GM12878 (cell line): ENCODE data around the gene CYB5B. TPM values are rescaled to one million over a fixed set of nuclear protein-coding genes. Genes with fewer than 3 reads are reported as not detected.

ENCODE experiments used
- ATAC-seq: fragments of 200-7000 bp; cut with Tn5 transposase; 3 replicates; pipeline ENCODE4 v1.9.1; 2020; ENCODE audit warnings: mild to moderate bottlenecking, moderate library complexity
- BruUV-seq: library from RNA; stranded (reverse); fragments of 400-500 nt; replicated peaks from 2 replicates; lab custom pipeline; 2021; lab: Mats Ljungman, UMichigan
- CTCF ChIA-PET: fragments of 300-600 bp; sonication (Branson Sonifier 250); formaldehyde crosslinking; extraction: SDS; loops from one replicate; lab custom pipeline; 2021; ENCODE audit warnings: inconsistent platforms; lab: Yijun Ruan, JAX
- POLR2A ChIA-PET: fragments of 350-600 bp; formaldehyde crosslinking; extraction: SDS; loops from one replicate; lab custom pipeline; 2021; ENCODE audit warnings: inconsistent platforms; lab: Charles Lee
- RAD21 ChIA-PET: fragments of 300-600 bp; sonication (Branson Sonifier 250); formaldehyde crosslinking; loops from one replicate; lab custom pipeline; 2023; ENCODE audit warnings: antibody characterized with exemption; ENCODE audit not compliant: unreplicated experiment; lab: Charles Lee
- SMC1A ChIA-PET: fragments of 300-600 bp; sonication (Branson Sonifier 250); formaldehyde crosslinking; loops from one replicate; lab custom pipeline; 2023; ENCODE audit not compliant: unreplicated experiment, uncharacterized antibody; lab: Charles Lee
- DNase-seq: peaks from one replicate; pipeline ENCODE4 v3.0.0-alpha.2; 2011; ENCODE audit warnings: low read depth, low spot score
- FAIRE-seq: peaks from 3 replicates; lab custom pipeline; 2011; peaks lifted over from hg19 to GRCh38; lab: Jason Lieb, UNC
- H2AFZ ChIP-seq: 2 replicates; pipeline ENCODE4 v1.6.0; 2011; ENCODE audit warnings: low read depth, low read length, control low read depth; ENCODE audit not compliant: control insufficient read depth
- H3K27ac ChIP-seq: 2 replicates; pipeline ENCODE4 v1.5.1; 2011; ENCODE audit warnings: control low read depth; ENCODE audit not compliant: control insufficient read depth, insufficient read depth
- H3K27me3 ChIP-seq, 2 experiments: replicated peaks in 1 of 2; 2 replicates each; pipeline versions ENCODE4 v1.6.0 to v1.6.1; 2011; ENCODE audit warnings: low read length in 1 of 2; ENCODE audit not compliant: control insufficient read depth in 2 of 2, insufficient read depth in 2 of 2
- H3K36me3 ChIP-seq, 2 experiments: 2 replicates each; pipeline ENCODE4 v1.5.1; 2011; ENCODE audit warnings: low read length in 1 of 2; ENCODE audit not compliant: control insufficient read depth in 2 of 2, insufficient read depth in 2 of 2
- H3K4me1 ChIP-seq: 2 replicates; pipeline ENCODE4 v1.6.1; 2011; ENCODE audit warnings: mild to moderate bottlenecking, low read length, moderate library complexity, mixed read lengths; ENCODE audit not compliant: control insufficient read depth, insufficient read depth
- H3K4me2 ChIP-seq: 2 replicates; pipeline ENCODE4 v1.6.0; 2011; ENCODE audit warnings: control low read depth; ENCODE audit not compliant: control insufficient read depth, insufficient read depth
- H3K4me3 ChIP-seq: fragments of 200-600 bp; sonication (generic); 2 replicates; pipeline ENCODE4 v1.5.1; 2016
- H3K79me2 ChIP-seq: 2 replicates; pipeline ENCODE4 v1.6.0; 2011; ENCODE audit warnings: low read length; ENCODE audit not compliant: control insufficient read depth, insufficient read depth
- H3K9ac ChIP-seq: 2 replicates; pipeline ENCODE4 v1.8.0; 2011; ENCODE audit warnings: low read length, control low read depth, mixed read lengths; ENCODE audit not compliant: control insufficient read depth, insufficient read depth
- H3K9me3 ChIP-seq: replicated peaks from 3 replicates; pipeline ENCODE4 v1.5.1; 2011; ENCODE audit warnings: mild to moderate bottlenecking, low read length; ENCODE audit not compliant: control insufficient read depth, insufficient read depth
- H4K20me1 ChIP-seq: 2 replicates; pipeline ENCODE4 v1.6.0; 2011; ENCODE audit not compliant: control insufficient read depth, insufficient read depth
- ATF2 ChIP-seq: IDR thresholded peaks from 2 replicates; pipeline ENCODE4 v1.6.1; 2012; ENCODE audit warnings: low read length, inconsistent platforms
- FOXK2 ChIP-seq: fragments of 450-650 bp; IDR thresholded peaks from 2 replicates; pipeline ENCODE4 v1.6.1; 2017; ENCODE audit warnings: mild to moderate bottlenecking, moderate library complexity
- RBBP5 ChIP-seq: fragments of 200-600 bp; sonication (generic); conservative IDR thresholded peaks from 2 replicates; pipeline ENCODE4 v1.6.1; 2016
- RCOR1 ChIP-seq: conservative IDR thresholded peaks from 2 replicates; pipeline ENCODE4 v1.6.1; 2012; ENCODE audit warnings: low read depth, low read length, improper control_type of control experiment
- RUNX3 ChIP-seq: IDR thresholded peaks from 2 replicates; pipeline ENCODE4 v1.6.1; 2012; ENCODE audit warnings: low read length, inconsistent platforms
- SMC3 ChIP-seq: IDR thresholded peaks from 2 replicates; pipeline ENCODE4 v1.6.1; 2011; ENCODE audit warnings: low read length, improper control_type of control experiment, borderline replicate concordance
- WGBS: methylation state at CpG from one replicate; pipeline ENCODE4 v1.1.6; 2016; ENCODE audit warnings: low lambda C conversion rate; ENCODE audit not compliant: insufficient replicate concordance, insufficient coverage; ENCODE audit errors: missing lambda C conversion rate; 5-methylcytosine and 5-hydroxymethylcytosine counted together
- in situ Hi-C: fragments of 300-500 bp; cut with MboI; formaldehyde crosslinking; loops from 9 replicates; pipeline ENCODE4 v1.14.3; 2018; ENCODE audit warnings: mixed read lengths
- intact Hi-C: fragments of 100-400 bp; cut with micrococcal nuclease; formaldehyde crosslinking; loops from one replicate; pipeline ENCODE4 v1.14.2; 2022; ENCODE audit not compliant: unreplicated experiment
- polyA plus RNA-seq, 11 experiments: library from polyadenylated mRNA; depleted of rRNA in 4 of 11; unstranded in 6 of 11; stranded (reverse) in 5 of 11; fragments of >200 nt; fragmentation: Nextera tagmentation in 4 of 11; fragmentation: Illumina TruSeq in 1 of 11; extraction: Ambion mirVana in 4 of 11; extraction: Trizol in 1 of 11; gene quantifications; 1 replicate in 1 of 11; 2 replicates in 10 of 11; pipeline versions ENCODE4 v1.2.1 to v1.2.3, GENCODE V29; 2011 to 2016; ENCODE audit warnings: inconsistent platforms in 2 of 11, missing spikeins in 2 of 11, low read depth in 1 of 11
- total RNA-seq, 4 experiments: library from RNA; depleted of rRNA in 3 of 4; stranded (reverse); fragments of >200 nt in 3 of 4; fragmentation: Illumina TruSeq in 1 of 4; extraction: Trizol in 1 of 4; gene quantifications; 2 replicates each; pipeline versions ENCODE4 v1.2.1 to v1.2.3, GENCODE V29; 2013 to 2021
- TF ChIP-seq, protein P1 (sequence below): fragments of 450-650 bp; IDR thresholded peaks from 2 replicates; pipeline ENCODE4 v1.6.1; 2016; ENCODE audit warnings: mild to moderate bottlenecking
- TF ChIP-seq, protein P2 (sequence below): fragments of 450-650 bp; conservative IDR thresholded peaks from 2 replicates; pipeline ENCODE4 v1.6.1; 2017; ENCODE audit warnings: mild to moderate bottlenecking, moderate library complexity

CYB5B gene
- total and polyA plus RNA-seq, 10 of the 15 experiments (the other 5 are each of a cell fraction or from before 2014, with no cell fraction given), result 145 to 305 (median 179) TPM

DNA sequence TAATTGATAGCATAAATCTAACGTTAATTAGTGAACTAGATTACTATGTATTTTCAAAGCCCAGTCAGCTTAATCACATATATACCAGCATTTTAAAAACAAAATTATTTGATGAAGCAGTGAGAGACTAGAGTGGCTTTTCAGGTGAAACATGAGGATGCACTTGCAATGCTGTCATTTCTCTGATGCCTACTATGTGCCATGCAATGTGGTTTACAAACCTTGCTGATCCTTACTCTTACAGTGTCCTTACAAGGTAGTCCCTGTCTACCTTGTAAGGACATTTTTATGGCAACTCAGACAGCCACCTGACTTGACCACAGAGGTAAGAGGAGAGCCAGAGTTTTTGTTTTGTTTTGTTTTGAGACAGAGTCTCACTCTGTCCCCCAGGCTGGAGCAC is 42.7 kb downstream of the CYB5B start:
- DNase-seq, result no peak
- H3K79me2 ChIP-seq, result no peaks in the 10 kb centered on the region
- H3K9me3 ChIP-seq, result no peaks in the 10 kb centered on the region
- H3K27ac ChIP-seq, result peak overlapping the region; percentile 2; the same call in 1 of the 2 replicates
- H3K36me3 ChIP-seq, result peaks cover 3% of the 10 kb centered on the region in 2 experiments; a peak in 2 of 4 replicates
- ChIA-PET RAD21 (no interaction called here), CTCF (interaction anchor here (1.1 to 3.1 kb wide), 2 partner anchors 70 to 241 kb away, joined by 5 to 25 read pairs; no protein-coding TSS in a partner anchor), SMC1A (interaction anchor here (1.0 to 4.2 kb wide), 6 partner anchors 10 to 101 kb away, joined by 3 to 16 read pairs (median 4); no protein-coding TSS in a partner anchor), POLR2A (no interaction called here)
- intact Hi-C loops, result loop anchor here (5.0 kb wide), 2 partner anchors 35 to 55 kb away; no protein-coding TSS in a partner anchor
- ATAC-seq, result no peak
- no TSS peak for BruUV-seq
- no peak for FAIRE-seq
- H3K4me3 ChIP-seq, result no peak overlapping the region
- no peaks in the 10 kb centered on the region for H4K20me1 ChIP-seq
- no peaks in the 10 kb centered on the region for H3K27me3 ChIP-seq
- TF ChIP-seq ATF2 (no peak), RCOR1 (no peak), RBBP5 (no peak), FOXK2 (no peak), RUNX3 (peak; percentile 50), SMC3 (no peak)
- TF ChIP-seq, protein P1, sequence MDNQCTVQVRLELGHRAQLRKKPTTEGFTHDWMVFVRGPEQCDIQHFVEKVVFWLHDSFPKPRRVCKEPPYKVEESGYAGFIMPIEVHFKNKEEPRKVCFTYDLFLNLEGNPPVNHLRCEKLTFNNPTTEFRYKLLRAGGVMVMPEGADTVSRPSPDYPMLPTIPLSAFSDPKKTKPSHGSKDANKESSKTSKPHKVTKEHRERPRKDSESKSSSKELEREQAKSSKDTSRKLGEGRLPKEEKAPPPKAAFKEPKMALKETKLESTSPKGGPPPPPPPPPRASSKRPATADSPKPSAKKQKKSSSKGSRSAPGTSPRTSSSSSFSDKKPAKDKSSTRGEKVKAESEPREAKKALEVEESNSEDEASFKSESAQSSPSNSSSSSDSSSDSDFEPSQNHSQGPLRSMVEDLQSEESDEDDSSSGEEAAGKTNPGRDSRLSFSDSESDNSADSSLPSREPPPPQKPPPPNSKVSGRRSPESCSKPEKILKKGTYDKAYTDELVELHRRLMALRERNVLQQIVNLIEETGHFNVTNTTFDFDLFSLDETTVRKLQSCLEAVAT, result 0 out of 2 replicates have a peak, but pooled peaks have one; percentile 30
- TF ChIP-seq, protein P2, sequence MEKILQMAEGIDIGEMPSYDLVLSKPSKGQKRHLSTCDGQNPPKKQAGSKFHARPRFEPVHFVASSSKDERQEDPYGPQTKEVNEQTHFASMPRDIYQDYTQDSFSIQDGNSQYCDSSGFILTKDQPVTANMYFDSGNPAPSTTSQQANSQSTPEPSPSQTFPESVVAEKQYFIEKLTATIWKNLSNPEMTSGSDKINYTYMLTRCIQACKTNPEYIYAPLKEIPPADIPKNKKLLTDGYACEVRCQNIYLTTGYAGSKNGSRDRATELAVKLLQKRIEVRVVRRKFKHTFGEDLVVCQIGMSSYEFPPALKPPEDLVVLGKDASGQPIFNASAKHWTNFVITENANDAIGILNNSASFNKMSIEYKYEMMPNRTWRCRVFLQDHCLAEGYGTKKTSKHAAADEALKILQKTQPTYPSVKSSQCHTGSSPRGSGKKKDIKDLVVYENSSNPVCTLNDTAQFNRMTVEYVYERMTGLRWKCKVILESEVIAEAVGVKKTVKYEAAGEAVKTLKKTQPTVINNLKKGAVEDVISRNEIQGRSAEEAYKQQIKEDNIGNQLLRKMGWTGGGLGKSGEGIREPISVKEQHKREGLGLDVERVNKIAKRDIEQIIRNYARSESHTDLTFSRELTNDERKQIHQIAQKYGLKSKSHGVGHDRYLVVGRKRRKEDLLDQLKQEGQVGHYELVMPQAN, result no peak
- no peak overlapping the region for H2AFZ ChIP-seq
- 0% methylated on average over 1 of the region's 1 CpG for WGBS
- H3K4me2 ChIP-seq, result no peak overlapping the region
- peaks cover 70% of the 10 kb centered on the region for H3K4me1 ChIP-seq
- in situ Hi-C loops, result no loop called here
- H3K9ac ChIP-seq, result no peak overlapping the region
